Left ventricle myocardium inferior (tissue), 1 donor: Measurements from ENCODE around the gene TRAF3. TPM values are rescaled to one million over a fixed set of nuclear protein-coding genes. Genes with fewer than 3 reads are reported as not detected.

ENCODE experiments used
- DNase-seq: peaks from one replicate; pipeline ENCODE4 v3.0.0-alpha.2; 2020
- H3K27ac ChIP-seq: fragments of 200-600 bp; replicated peaks from 2 replicates; pipeline ENCODE4 v1.8.0; 2021
- H3K27me3 ChIP-seq: fragments of 200-600 bp; 2 replicates; pipeline ENCODE4 v1.8.0; 2021; ENCODE audit warnings: low read depth
- H3K36me3 ChIP-seq: fragments of 200-600 bp; 2 replicates; pipeline ENCODE4 v1.8.0; 2021
- H3K4me1 ChIP-seq: fragments of 200-600 bp; 2 replicates; pipeline ENCODE4 v1.8.0; 2021
- H3K4me3 ChIP-seq: fragments of 200-600 bp; 2 replicates; pipeline ENCODE4 v1.8.0; 2021; ENCODE audit warnings: mild to moderate bottlenecking, moderate library complexity
- H3K9me3 ChIP-seq: fragments of 200-600 bp; replicated peaks from 2 replicates; pipeline ENCODE4 v1.8.0; 2021
- intact Hi-C: fragments of 100-400 bp; cut with micrococcal nuclease; formaldehyde crosslinking; loops from one replicate; pipeline ENCODE4 v1.11.0; 2022
- total RNA-seq: library from RNA; stranded (reverse); fragmentation: NEBNext Ultra II Directional; extraction: Animal tissue kit (Norgen Biotek cat#: 25700); gene quantifications from one replicate; pipeline ENCODE4 v1.2.1, GENCODE V29; 2021
- TF ChIP-seq, protein P1 (sequence below): fragments of 200-600 bp; IDR thresholded peaks from 2 replicates; pipeline ENCODE4 v1.8.0; 2021; ENCODE audit warnings: antibody characterized with exemption, mild to moderate bottlenecking, borderline replicate concordance
- donor health status: DM: no; HTN: yes; CAD: no; lungs with severe emphysema.

The TRAF3 gene
- total RNA-seq, 1 donor from 2014 or later, result 11.3 TPM

GRCh38 chr14:102817318-102817717 lies 40.1 kb downstream of the TRAF3 start:
- Histone ChIP-seq H3K36me3 (no peaks in the 10 kb centered on the region), H3K27ac (no peak overlapping the region), H3K4me3 (no peak overlapping the region), H3K4me1 (no peaks in the 10 kb centered on the region), H3K9me3 (no peaks in the 10 kb centered on the region), H3K27me3 (no peaks in the 10 kb centered on the region)
- TF ChIP-seq, protein P1, sequence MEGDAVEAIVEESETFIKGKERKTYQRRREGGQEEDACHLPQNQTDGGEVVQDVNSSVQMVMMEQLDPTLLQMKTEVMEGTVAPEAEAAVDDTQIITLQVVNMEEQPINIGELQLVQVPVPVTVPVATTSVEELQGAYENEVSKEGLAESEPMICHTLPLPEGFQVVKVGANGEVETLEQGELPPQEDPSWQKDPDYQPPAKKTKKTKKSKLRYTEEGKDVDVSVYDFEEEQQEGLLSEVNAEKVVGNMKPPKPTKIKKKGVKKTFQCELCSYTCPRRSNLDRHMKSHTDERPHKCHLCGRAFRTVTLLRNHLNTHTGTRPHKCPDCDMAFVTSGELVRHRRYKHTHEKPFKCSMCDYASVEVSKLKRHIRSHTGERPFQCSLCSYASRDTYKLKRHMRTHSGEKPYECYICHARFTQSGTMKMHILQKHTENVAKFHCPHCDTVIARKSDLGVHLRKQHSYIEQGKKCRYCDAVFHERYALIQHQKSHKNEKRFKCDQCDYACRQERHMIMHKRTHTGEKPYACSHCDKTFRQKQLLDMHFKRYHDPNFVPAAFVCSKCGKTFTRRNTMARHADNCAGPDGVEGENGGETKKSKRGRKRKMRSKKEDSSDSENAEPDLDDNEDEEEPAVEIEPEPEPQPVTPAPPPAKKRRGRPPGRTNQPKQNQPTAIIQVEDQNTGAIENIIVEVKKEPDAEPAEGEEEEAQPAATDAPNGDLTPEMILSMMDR, result no peak
- no peak for DNase-seq
- intact Hi-C loops, result no loop called here

- intact Hi-C loops, result no loop called here
- no peaks in the 10 kb centered on the region for H3K36me3 ChIP-seq
- no peaks in the 10 kb centered on the region for H3K9me3 ChIP-seq
- H3K4me3 ChIP-seq, result no peak overlapping the region
- DNase-seq, result no peak
- no peaks in the 10 kb centered on the region for H3K4me1 ChIP-seq
- H3K27me3 ChIP-seq, result no peaks in the 10 kb centered on the region
- TF ChIP-seq, protein P1, result no peak
- no peak overlapping the region for H3K27ac ChIP-seq
These were observed 41.0 kb downstream of the TRAF3 start for GRCh38 chr14:102817942-102818940.

DNA sequence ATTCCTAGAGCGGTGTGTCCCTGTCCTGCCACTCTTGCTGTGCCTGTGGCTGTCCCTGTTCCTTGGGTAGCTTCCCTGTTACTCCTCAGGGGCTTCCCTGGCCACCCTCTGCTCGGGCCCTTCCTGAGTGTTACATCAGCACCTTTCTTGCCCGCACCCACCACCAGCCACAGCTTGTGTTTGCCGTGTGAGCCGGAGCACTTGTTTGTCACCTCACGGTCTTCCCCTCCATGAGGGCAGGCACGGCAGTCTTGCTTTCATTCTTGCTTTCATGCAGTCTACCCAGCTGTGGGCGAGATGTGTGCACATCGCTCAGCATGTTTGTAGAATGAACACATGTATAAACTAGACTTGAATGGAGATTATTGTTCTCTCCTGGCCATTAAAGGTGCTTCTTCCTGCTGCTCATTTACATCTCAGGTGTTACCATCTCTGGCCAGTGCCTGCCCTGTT lies 42.0 kb downstream of the TRAF3 start:
- TF ChIP-seq, protein P1, result no peak
- H3K9me3 ChIP-seq, result no peaks in the 10 kb centered on the region
- intact Hi-C loops, result no loop called here

GRCh38 chr14:102819747-102820330 lies 42.6 kb downstream of the TRAF3 start:
- Histone ChIP-seq H3K4me3 (no peak overlapping the region), H3K9me3 (no peaks in the 10 kb centered on the region), H3K27ac (no peak overlapping the region), H3K4me1 (peaks cover 5% of the 10 kb centered on the region), H3K36me3 (no peaks in the 10 kb centered on the region), H3K27me3 (no peaks in the 10 kb centered on the region)
- intact Hi-C loops, result no loop called here
- no peak for DNase-seq
- TF ChIP-seq, protein P1, result no peak

More for the DNA sequence above, 42.0 kb downstream of the TRAF3 start:
- H3K4me3 ChIP-seq, result no peak overlapping the region
- DNase-seq, result no peak
- H3K27me3 ChIP-seq, result no peaks in the 10 kb centered on the region
- H3K36me3 ChIP-seq, result no peaks in the 10 kb centered on the region
- no peaks in the 10 kb centered on the region for H3K4me1 ChIP-seq
- H3K27ac ChIP-seq, result no peak overlapping the region

DNA sequence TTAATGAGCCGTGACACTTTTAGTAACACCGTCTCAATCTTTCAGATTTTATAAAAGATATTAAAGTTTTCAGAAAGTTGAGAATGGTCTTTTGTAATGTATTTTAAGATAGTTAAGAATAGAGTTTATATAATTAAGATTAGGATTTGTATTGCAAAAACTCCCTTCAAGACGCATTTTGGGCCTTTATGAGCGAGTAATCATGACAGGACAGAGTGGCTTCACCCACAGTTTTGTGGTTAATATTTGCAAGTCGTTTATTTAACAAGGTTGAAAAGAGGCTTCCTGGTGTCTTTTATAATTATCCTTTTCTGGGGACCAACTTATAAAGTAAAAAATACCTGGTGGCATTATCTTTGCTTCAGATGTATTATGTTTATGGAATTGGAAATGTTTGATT lies 44.0 kb downstream of the TRAF3 start:
- DNase-seq, result no peak
- no peaks in the 10 kb centered on the region for H3K27me3 ChIP-seq
- TF ChIP-seq, protein P1, result no peak
- intact Hi-C loops, result no loop called here
- H3K4me3 ChIP-seq, result no peak overlapping the region
- H3K4me1 ChIP-seq, result peaks cover 10% of the 10 kb centered on the region
- H3K27ac ChIP-seq, result no peak overlapping the region
- no peaks in the 10 kb centered on the region for H3K9me3 ChIP-seq
- no peaks in the 10 kb centered on the region for H3K36me3 ChIP-seq
